Aorta (tissue), 5 donors: ENCODE data around the gene RRAD. TPM values are rescaled to one million over a fixed set of nuclear protein-coding genes. Genes with fewer than 3 reads are reported as not detected.
"Not testable (repeated sequence)": the region's sequence is repeated elsewhere in the genome, so short reads cannot be mapped to it uniquely, and the experiment has no call there.

Experiments used
- ATAC-seq: fragments of 200-7000 bp; cut with Tn5 transposase; one replicate; pipeline ENCODE4 v1.9.1; 2022; ENCODE audit warnings: moderate library complexity; ENCODE audit not compliant: low FRiP score
- DNase-seq, 2 donors: peaks; one replicate each; pipeline ENCODE4 v3.0.0-alpha.2; 2020
- H3K27ac ChIP-seq, 2 donors: one replicate each; pipeline ENCODE4 v1.5.1; 2013; ENCODE audit warnings: low read length in 2 of 2, mild to moderate bottlenecking in 2 of 2, moderate library complexity in 2 of 2, control low read depth in 1 of 2, inconsistent platforms in 1 of 2, low read depth in 1 of 2
- H3K27me3 ChIP-seq, 2 donors: one replicate each; pipeline ENCODE4 v1.6.1; 2013; ENCODE audit warnings: control low read depth in 1 of 2, low read length in 1 of 2, mild to moderate bottlenecking in 1 of 2, moderate library complexity in 1 of 2; ENCODE audit not compliant: insufficient read depth in 2 of 2, control insufficient read depth in 1 of 2
- H3K36me3 ChIP-seq, 2 donors: one replicate each; pipeline ENCODE4 v1.6.1; 2013; ENCODE audit warnings: control low read depth in 1 of 2, low read length in 1 of 2, mild to moderate bottlenecking in 1 of 2; ENCODE audit not compliant: insufficient read depth in 2 of 2, control insufficient read depth in 1 of 2
- H3K4me1 ChIP-seq, 2 donors: one replicate each; pipeline ENCODE4 v1.6.1; 2013; ENCODE audit warnings: low read length in 2 of 2, control low read depth in 1 of 2, mild to moderate bottlenecking in 1 of 2, moderate library complexity in 1 of 2; ENCODE audit not compliant: insufficient read depth in 2 of 2, control insufficient read depth in 1 of 2
- H3K4me3 ChIP-seq, 2 donors: one replicate each; pipeline ENCODE4 v1.5.1; 2013; ENCODE audit warnings: low read length in 2 of 2, control low read depth in 1 of 2, mild to moderate bottlenecking in 1 of 2
- H3K9me3 ChIP-seq: one replicate; pipeline ENCODE4 v1.6.1; 2013; ENCODE audit warnings: mild to moderate bottlenecking, low read length; ENCODE audit not compliant: control insufficient read depth
- WGBS, 2 donors: extraction: QIAGEN DNeasy Blood & Tissue Kit; methylation state at CpG; one replicate each; pipeline ENCODE4 v1.1.7; 2013; 5-methylcytosine and 5-hydroxymethylcytosine counted together
- intact Hi-C, 2 donors: fragments of 100-400 bp; cut with DNase I; formaldehyde crosslinking; loops; one replicate each; pipeline versions ENCODE4 v1.14.2 to v1.15.0; 2022
- long read RNA-seq, 2 donors: library from polyadenylated mRNA; unstranded; transcript quantifications; one replicate each; pipeline ENCODE4 v2.0.0, GENCODE V29; 2020 to 2021
- polyA plus RNA-seq, 2 donors: library from polyadenylated mRNA; stranded (reverse); fragments of 200-250 nt; gene quantifications; one replicate each; pipeline ENCODE4 v1.2.3, GENCODE V29; 2013
- total RNA-seq, 2 donors: library from RNA; stranded (reverse); fragmentation: NEBNext Ultra II Directional; extraction: Animal tissue kit (Norgen Biotek cat#: 25700); gene quantifications; one replicate each; pipeline ENCODE4 v1.2.1, GENCODE V29; 2021
- donor health status: healthy with polysubstance abuse.
- donor health status: Bipolar disorder and iron deficiency.
- donor health status: DM: no; HTN: no; CAD: no.
- donor health status: DM: no; HTN: no; CAD: no.
- donor health status: DM: yes; HTN: yes; CAD: no.

The RRAD gene
- total RNA-seq = 10 to 100 TPM; 23.6 to 30.1 TPM
- 10 to 100 TPM; 16.2 to 35.2 TPM for polyA plus RNA-seq
- long read RNA-seq, donor 1, partial matches to known transcripts = 9 of 10 reads
- long read RNA-seq, donor 1, other reads (novel, unspliced or antisense) = 1 of 10 reads
- long read RNA-seq, donor 2, transcript RRAD-201 (5 exons, 1,569 nt) = major isoform, 30 of 41 reads
- long read RNA-seq, donor 2, partial matches to known transcripts = 7 of 41 reads
- long read RNA-seq, donor 2, other reads (novel, unspliced or antisense) = 1 of 41 reads

GRCh38 chr16:66925322-66925840 is at the start of gene RRAD:
Gene RRAD (minus strand): TSS chr16:66925535. CDS start chr16:66925179, 356 bp downstream.
- Histone ChIP-seq H3K9me3 (no peaks in the 10 kb centered on the region), H3K36me3 (no peaks in the 10 kb centered on the region), H3K4me3 (peak within 1 kb of the TSS; percentile 49 to 80), H3K27ac (peak within 1 kb of the TSS; percentile 3 to 89), H3K27me3 (no peaks in the 10 kb centered on the region), H3K4me1 (no peaks in the 10 kb centered on the region)
- ATAC-seq (peak; percentile 56), DNase-seq (peak; percentile 88)
- 1% methylated on average over 24 to 42 of the region's 42 CpGs for WGBS, 2 donors
- intact Hi-C loops = loop anchor here in 1 of 2 donors (2.0 kb wide), 1 partner anchor 27 kb away; no protein-coding TSS in a partner anchor

DNA sequence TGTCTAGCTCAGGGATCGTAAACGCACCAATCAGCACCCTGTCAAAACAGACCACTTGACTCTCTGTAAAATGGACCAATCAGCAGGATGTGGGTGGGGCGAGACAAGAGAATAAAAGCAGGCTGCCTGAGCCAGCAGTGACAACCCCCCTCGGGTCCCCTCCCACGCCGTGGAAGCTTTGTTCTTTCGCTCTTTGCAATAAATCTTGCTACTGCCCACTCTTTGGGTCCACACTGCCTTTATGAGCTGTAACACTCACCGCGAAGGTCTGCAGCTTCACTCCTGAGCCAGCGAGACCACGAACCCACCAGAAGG is 49.6 kb upstream of the RRAD start:
- not testable (repeated sequence) for H3K36me3 ChIP-seq, H3K4me1 ChIP-seq, ATAC-seq, H3K4me3 ChIP-seq, H3K9me3 ChIP-seq, DNase-seq, H3K27me3 ChIP-seq, H3K27ac ChIP-seq
- intact Hi-C loops = loop anchor here in 1 of 2 donors (10.0 kb wide), 1 partner anchor 210 kb away; the partner anchor contains the start of gene MATCAP1
- WGBS, 2 donors = 70% methylated on average over 11 of the region's 11 CpGs

DNA sequence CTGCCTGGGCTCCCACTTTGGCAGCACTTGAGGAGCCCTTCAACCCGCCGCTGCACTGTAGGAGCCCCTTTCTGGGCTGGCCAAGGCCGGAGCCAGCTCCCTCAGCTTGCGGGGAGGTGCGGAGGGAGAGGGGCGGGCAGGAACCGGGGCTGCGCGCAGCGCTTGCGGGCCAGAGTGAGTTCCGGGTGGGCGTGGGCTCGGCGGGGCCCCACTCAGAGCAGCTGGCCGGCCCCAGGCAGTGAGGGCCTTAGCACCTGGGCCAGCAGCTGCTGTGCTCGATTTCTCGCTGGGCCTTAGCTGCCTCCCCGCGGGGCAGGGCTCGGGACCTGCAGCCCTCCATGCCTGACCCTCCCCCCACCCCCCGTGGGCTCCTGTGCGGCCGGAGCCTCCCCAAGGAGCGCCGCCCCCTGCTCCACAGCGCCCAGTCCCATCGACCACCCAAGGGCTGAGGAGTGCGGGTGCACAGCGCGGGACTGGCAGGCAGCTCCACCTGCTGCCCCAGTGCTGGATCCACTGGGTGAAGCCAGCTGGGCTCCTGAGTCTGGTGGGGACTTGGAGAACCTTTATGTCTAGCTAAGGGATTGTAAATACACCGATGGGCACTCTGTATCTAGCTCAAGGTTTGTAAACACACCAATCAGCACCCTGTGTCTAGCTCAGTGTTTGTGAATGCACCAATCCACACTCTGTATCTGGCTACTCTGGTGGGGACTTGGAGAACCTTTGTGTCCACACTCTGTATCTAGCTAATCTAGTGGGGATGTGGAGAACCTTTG is 49.0 kb upstream of the RRAD start:
- not testable (repeated sequence) for H3K27me3 ChIP-seq, H3K4me3 ChIP-seq, DNase-seq, H3K4me1 ChIP-seq, ATAC-seq, H3K9me3 ChIP-seq, H3K36me3 ChIP-seq, H3K27ac ChIP-seq
- 88 to 92% methylated on average over 31 to 32 of the region's 32 CpGs for WGBS, 2 donors
- intact Hi-C loops = loop anchor here in 1 of 2 donors (10.0 kb wide), 1 partner anchor 210 kb away; the partner anchor contains the start of gene MATCAP1

DNA sequence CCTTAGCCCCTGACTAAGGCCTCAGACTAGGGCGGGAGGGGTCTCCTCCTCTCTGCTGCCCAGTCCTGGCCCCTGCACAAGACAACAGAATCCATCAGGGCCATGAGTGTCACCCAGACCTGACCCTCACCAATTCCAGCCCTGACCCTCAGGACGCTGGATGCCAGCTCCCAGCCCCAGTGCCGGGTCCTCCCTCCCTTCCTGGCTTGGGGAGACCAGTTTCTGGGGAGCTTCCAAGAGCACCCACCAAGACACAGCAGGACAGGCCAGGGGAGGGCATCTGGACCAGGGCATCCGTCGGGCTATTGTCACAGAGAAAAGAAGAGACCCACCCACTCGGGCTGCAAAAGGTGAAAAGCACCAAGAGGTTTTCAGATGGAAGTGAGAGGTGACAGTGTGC is 48.4 kb upstream of the RRAD start:
- 82 to 91% methylated on average over 6 of the region's 6 CpGs for WGBS, 2 donors
- no peaks in the 10 kb centered on the region for H3K27me3 ChIP-seq
- no peaks in the 10 kb centered on the region for H3K4me1 ChIP-seq
- intact Hi-C loops = loop anchor here in 1 of 2 donors (10.0 kb wide), 1 partner anchor 211 kb away; the partner anchor contains the start of gene MATCAP1
- ATAC-seq (no peak), DNase-seq (no peak)
- no peaks in the 10 kb centered on the region for H3K9me3 ChIP-seq
- H3K4me3 ChIP-seq = no peak overlapping the region
- H3K27ac ChIP-seq = no peak overlapping the region
- H3K36me3 ChIP-seq = no peaks in the 10 kb centered on the region

DNA sequence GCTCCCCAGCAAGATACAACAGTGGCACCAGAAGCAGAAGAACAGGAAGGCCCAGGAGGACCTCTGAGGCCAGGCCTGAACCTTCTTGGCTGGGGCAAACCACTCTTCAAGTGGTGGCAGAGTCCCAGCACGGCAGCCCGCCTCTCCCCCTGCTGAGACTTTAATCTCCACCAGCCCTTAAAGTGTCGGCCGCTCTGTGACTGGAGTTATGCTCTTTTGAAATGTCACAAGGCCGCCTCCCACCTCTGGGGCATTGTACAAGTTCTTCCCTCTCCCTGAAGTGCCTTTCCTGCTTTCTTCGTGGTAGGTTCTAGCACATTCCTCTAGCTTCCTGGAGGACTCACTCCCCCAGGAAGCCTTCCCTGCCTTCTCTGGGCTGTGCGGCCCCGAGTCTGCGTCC is 47.6 kb upstream of the RRAD start:
- 81 to 86% methylated on average over 9 of the region's 9 CpGs for WGBS, 2 donors
- DNase-seq = no peak
- ATAC-seq = no peak

GRCh38 chr16:66970775-66971720 is 45.7 kb upstream of the RRAD start:
- H3K4me3 ChIP-seq = no peak overlapping the region
- no peaks in the 10 kb centered on the region for H3K36me3 ChIP-seq
- WGBS, 2 donors = 70 to 73% methylated on average over 10 of the region's 10 CpGs
- H3K4me1 ChIP-seq = no peaks in the 10 kb centered on the region
- no peaks in the 10 kb centered on the region for H3K27me3 ChIP-seq
- no peaks in the 10 kb centered on the region for H3K9me3 ChIP-seq
- no peak overlapping the region for H3K27ac ChIP-seq
- DNase-seq (no peak), ATAC-seq (no peak)
- intact Hi-C loops = loop anchor here in 1 of 2 donors (10.0 kb wide), 1 partner anchor 214 kb away; the partner anchor contains the start of gene MATCAP1

More for the DNA sequence above, 47.6 kb upstream of the RRAD start:
- intact Hi-C loops = loop anchor here in 1 of 2 donors (10.0 kb wide), 1 partner anchor 212 kb away; the partner anchor contains the start of gene MATCAP1
- Histone ChIP-seq H3K36me3 (no peaks in the 10 kb centered on the region), H3K27me3 (no peaks in the 10 kb centered on the region), H3K4me3 (no peak overlapping the region), H3K9me3 (no peaks in the 10 kb centered on the region), H3K27ac (no peak overlapping the region), H3K4me1 (no peaks in the 10 kb centered on the region)

GRCh38 chr16:66968847-66969246 is 43.5 kb upstream of the RRAD start:
- Histone ChIP-seq H3K9me3 (no peaks in the 10 kb centered on the region), H3K4me3 (no peak overlapping the region), H3K27ac (no peak overlapping the region), H3K27me3 (no peaks in the 10 kb centered on the region), H3K4me1 (no peaks in the 10 kb centered on the region), H3K36me3 (no peaks in the 10 kb centered on the region)
- WGBS, 2 donors = 69 to 85% methylated on average over 5 of the region's 5 CpGs
- DNase-seq = no peak
- ATAC-seq = no peak
- intact Hi-C loops = no loop called here

DNA sequence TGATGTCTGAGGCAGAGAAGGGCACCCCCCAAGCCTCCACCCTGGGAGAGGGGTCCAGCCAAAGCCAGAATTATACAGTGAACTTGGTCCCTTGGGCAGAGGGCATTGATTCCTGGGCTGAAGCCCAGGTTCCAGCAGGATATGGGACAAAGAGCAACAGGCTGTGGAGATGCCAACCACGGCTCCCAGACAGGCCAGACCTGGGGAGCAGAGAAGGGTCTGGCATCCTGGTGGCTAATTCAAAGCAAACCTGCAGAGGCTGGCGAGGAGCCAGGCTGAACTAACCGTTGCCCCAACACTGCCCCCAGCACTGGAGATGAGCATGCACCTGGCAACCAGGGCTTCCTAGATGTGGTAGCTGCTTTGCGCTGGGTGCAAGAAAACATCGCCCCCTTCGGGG is 38.7 kb upstream of the RRAD start:
- no peak overlapping the region for H3K27ac ChIP-seq
- no peak for DNase-seq
- 60 to 63% methylated on average over 6 of the region's 6 CpGs for WGBS, 2 donors
- intact Hi-C loops = no loop called here
- no peaks in the 10 kb centered on the region for H3K4me1 ChIP-seq
- H3K4me3 ChIP-seq = no peak overlapping the region
- no peak for ATAC-seq
- no peaks in the 10 kb centered on the region for H3K36me3 ChIP-seq
- no peaks in the 10 kb centered on the region for H3K27me3 ChIP-seq
- H3K9me3 ChIP-seq = no peaks in the 10 kb centered on the region
